Measurements from ENCODE around the gene ZNF286A.
"Not testable (repeated sequence)": the region's sequence is repeated elsewhere in the genome, so short reads cannot be mapped to it uniquely, and the experiment has no call there.

ZNF286A gene

GRCh38 chr17:15738066-15738465 is 38.5 kb downstream of the ZNF286A start:
- no peak for TF ChIP-seq CTCF (IDR thresholded peaks at IDR 0.05; ENCODE audit: low read depth, low read length)
- no peak for DNase-seq (ENCODE audit: low read depth in 2 of 2)
- no peak overlapping the region for H3K4me3 ChIP-seq (replicated peaks in 1 of 2; ENCODE audit: low read depth in 2 of 2, low read length in 2 of 2)

GRCh38 chr17:15739259-15739658 is 39.7 kb downstream of the ZNF286A start:
- H3K4me3 ChIP-seq (replicated peaks in 1 of 2; ENCODE audit: low read depth in 2 of 2, low read length in 2 of 2); DNase-seq (ENCODE audit: low read depth in 2 of 2): not testable (repeated sequence)

GRCh38 chr17:15740041-15740440 is 40.5 kb downstream of the ZNF286A start:
- not testable (repeated sequence) for H3K4me3 ChIP-seq (replicated peaks in 1 of 2; ENCODE audit: low read depth in 2 of 2, low read length in 2 of 2)
- peak; percentile 14 to 36 for DNase-seq (ENCODE audit: low read depth in 2 of 2)

GRCh38 chr17:15740570-15741120 is 41.1 kb downstream of the ZNF286A start:
- DNase-seq (ENCODE audit: low read depth in 2 of 2) = no peak
- H3K4me3 ChIP-seq (replicated peaks in 1 of 2; ENCODE audit: low read depth in 2 of 2, low read length in 2 of 2) = no peak overlapping the region
- TF ChIP-seq CTCF (IDR thresholded peaks at IDR 0.05; ENCODE audit: low read depth, low read length) = no peak

- TF ChIP-seq CTCF (IDR thresholded peaks at IDR 0.05; ENCODE audit: low read depth, low read length) = no peak
- H3K4me3 ChIP-seq (replicated peaks in 1 of 2; ENCODE audit: low read depth in 2 of 2, low read length in 2 of 2) = no peak overlapping the region
- DNase-seq (ENCODE audit: low read depth in 2 of 2) = no peak
These were observed 42.1 kb downstream of the ZNF286A start for GRCh38 chr17:15741624-15742023.

GRCh38 chr17:15742051-15742795 is 42.7 kb downstream of the ZNF286A start:
- no peak for DNase-seq (ENCODE audit: low read depth in 2 of 2)
- TF ChIP-seq CTCF (IDR thresholded peaks at IDR 0.05; ENCODE audit: low read depth, low read length) = no peak
- H3K4me3 ChIP-seq (replicated peaks in 1 of 2; ENCODE audit: low read depth in 2 of 2, low read length in 2 of 2) = no peak overlapping the region

GRCh38 chr17:15742921-15743320 is 43.4 kb downstream of the ZNF286A start:
- no peak for TF ChIP-seq CTCF (IDR thresholded peaks at IDR 0.05; ENCODE audit: low read depth, low read length)
- DNase-seq (ENCODE audit: low read depth in 2 of 2) = no peak

More at GRCh38 chr17:15742921-15743320, 43.4 kb downstream of the ZNF286A start:
- H3K4me3 ChIP-seq (replicated peaks in 1 of 2; ENCODE audit: low read depth in 2 of 2, low read length in 2 of 2) = no peak overlapping the region

Measured in cardiac fibroblast (primary cell).